AG09309 (cell line): ENCODE data around the gene RIT2.

Source experiments
- DNase-seq: peaks from one replicate; pipeline ENCODE4 v3.0.0-alpha.2; 2010; ENCODE audit warnings: low read depth
- H3K4me3 ChIP-seq: 2 replicates; pipeline ENCODE4 v1.5.1; 2011; ENCODE audit warnings: mild to moderate bottlenecking, low read depth, low read length, moderate library complexity; ENCODE audit not compliant: control insufficient read depth
- TF ChIP-seq, protein P1 (sequence below): IDR thresholded peaks from 2 replicates; pipeline ENCODE4 v1.5.1; 2011; ENCODE audit warnings: mild to moderate bottlenecking, low read depth, low read length, inconsistent platforms; ENCODE audit not compliant: insufficient read depth, control insufficient read depth; ENCODE audit errors: missing control alignments

The RIT2 gene

DNA sequence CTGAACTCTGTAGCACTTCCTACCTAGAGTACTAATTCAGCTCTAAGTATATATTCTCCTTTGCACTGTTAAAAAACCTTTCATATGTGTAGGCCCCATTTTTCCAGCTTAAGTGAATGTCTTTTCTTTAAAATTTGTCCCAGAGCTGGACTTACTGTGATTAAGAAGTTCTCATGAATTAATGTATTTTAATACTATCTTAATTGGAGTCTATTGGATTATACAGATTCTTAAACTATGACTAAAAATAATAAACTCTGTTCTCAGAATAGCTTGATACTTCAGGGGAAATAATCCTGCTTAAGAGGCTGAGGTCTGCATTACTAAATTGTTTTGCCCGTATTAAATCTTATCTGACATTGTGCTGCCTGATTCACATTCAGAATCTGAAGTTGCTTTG lies 223.3 kb downstream of the RIT2 start:
- H3K4me3 ChIP-seq, result no peak overlapping the region
- no peak for DNase-seq
- TF ChIP-seq, protein P1, sequence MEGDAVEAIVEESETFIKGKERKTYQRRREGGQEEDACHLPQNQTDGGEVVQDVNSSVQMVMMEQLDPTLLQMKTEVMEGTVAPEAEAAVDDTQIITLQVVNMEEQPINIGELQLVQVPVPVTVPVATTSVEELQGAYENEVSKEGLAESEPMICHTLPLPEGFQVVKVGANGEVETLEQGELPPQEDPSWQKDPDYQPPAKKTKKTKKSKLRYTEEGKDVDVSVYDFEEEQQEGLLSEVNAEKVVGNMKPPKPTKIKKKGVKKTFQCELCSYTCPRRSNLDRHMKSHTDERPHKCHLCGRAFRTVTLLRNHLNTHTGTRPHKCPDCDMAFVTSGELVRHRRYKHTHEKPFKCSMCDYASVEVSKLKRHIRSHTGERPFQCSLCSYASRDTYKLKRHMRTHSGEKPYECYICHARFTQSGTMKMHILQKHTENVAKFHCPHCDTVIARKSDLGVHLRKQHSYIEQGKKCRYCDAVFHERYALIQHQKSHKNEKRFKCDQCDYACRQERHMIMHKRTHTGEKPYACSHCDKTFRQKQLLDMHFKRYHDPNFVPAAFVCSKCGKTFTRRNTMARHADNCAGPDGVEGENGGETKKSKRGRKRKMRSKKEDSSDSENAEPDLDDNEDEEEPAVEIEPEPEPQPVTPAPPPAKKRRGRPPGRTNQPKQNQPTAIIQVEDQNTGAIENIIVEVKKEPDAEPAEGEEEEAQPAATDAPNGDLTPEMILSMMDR, result no peak

DNA sequence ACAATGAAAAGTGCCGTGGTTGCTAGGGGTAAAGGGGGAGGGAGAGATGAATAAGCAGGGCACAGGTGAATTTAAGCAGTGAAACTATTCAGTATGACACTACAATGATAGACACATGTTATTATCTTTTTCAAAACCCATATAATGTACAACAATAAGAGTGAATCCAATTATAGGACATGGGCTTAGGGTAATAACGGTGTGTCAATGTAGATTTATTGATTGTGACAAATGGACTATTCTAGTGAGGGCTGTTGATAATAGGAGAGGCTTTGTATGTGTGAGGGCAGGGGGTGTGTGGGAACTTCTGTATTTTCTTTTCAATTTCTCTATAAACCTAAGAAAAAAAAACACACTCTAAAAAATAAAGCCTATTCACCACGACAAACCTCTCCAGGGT lies 223.8 kb downstream of the RIT2 start:
- H3K4me3 ChIP-seq, result no peak overlapping the region
- TF ChIP-seq, protein P1, result no peak
- no peak for DNase-seq

DNA sequence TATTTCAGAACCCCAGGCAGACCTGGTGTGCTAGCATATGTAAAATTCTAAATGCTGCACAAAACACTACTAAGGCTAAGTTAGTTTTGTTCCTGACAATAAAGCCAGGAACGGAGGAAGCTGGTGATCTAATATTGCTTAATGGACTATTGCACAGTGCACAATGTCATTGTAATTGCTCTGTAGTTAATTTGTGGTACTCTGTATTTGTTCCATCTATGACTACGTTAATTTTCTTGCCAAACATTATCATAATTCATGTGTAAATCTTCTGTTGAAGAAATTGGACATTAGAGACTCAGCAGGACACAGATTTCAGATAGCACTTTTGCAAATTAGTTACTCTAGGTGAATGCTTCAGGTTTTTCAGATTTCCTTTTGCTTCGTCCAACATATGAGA lies 232.3 kb downstream of the RIT2 start:
- DNase-seq, result no peak
- H3K4me3 ChIP-seq, result no peak overlapping the region
- TF ChIP-seq, protein P1, result no peak

DNA sequence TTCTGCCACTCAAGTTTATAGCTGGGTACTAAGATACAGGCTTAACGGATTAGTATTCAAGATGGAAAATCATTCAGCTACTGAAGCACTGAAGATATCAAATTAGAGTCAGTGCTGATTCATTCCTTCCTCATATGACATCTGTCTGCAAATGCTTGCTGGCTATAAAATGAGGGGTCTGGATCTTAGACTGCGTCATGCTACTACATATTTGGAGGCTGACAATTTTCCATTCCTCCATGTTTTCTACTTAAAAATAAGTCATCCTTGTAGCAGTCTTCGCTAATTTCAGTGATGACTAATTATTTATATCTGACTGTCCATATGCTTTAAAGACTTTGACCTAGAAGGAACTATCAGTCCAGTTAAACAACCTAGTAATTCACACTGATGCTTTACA lies 233.4 kb downstream of the RIT2 start:
- TF ChIP-seq, protein P1, result no peak
- no peak overlapping the region for H3K4me3 ChIP-seq
- DNase-seq, result no peak

DNA sequence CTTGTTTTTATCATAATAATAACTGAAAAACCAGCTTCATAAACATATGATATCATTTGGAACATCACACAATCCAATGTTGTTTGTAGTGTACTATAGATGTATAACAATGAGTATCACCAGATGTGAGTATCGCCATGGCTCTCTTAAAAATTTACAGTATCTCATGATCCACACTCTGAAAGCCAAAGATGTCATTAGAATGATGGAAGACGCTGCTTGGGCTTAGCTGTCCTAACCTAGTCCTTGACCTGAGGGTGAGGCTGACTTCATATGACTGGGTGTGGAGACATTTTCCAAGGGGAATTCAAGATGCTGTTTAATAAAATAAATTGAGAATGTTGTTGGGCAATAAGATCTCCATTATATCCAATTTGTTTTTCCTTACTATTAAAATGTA lies 242.6 kb downstream of the RIT2 start:
- TF ChIP-seq, protein P1, result no peak
- H3K4me3 ChIP-seq, result no peak overlapping the region
- DNase-seq, result no peak

DNA sequence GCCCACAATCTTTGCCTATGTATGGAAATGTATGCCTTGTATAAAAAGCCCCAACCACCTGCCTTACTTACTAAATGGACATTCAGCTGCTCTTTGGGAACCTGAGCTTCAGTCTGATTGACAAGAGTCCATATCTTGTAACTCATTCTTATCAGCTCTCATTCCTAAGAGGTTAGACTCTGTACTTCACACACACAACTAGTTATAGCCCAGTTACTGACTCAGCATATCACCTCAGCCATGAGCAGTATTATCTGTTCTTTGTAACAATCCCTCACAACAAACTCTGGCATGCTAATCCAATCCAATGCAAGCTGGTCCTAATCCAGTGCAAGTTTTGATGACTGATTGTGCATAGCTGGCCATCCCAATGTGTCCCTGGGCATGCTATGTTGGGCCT lies 250.6 kb downstream of the RIT2 start:
- no peak for DNase-seq
- TF ChIP-seq, protein P1, result no peak
- H3K4me3 ChIP-seq, result no peak overlapping the region

DNA sequence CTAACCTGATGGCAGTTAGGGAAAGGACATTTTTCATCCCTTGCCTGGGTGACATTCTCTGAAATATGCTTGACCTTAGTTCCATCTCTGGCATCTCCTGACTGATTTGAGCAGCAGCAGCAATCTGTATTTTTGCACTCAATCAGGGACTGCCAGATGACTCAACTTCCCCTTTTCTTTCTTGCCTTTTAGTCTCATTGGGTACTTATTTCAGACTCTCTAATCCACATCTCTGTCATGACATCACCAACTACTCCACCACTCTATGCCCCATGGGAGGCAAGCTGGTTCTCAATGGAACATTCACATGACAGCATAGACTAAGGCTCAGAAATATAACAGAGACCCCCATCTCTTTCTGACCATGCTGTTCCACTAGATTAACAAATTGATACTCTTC lies 254.2 kb downstream of the RIT2 start:
- DNase-seq, result no peak
- no peak overlapping the region for H3K4me3 ChIP-seq
- TF ChIP-seq, protein P1, result no peak
